Mesenteric fat pad (tissue), 1 donor: ENCODE data around the gene MS4A4E. TPM values are rescaled to one million over a fixed set of nuclear protein-coding genes. Genes with fewer than 3 reads are reported as not detected.
"Not testable (repeated sequence)": the region's sequence is repeated elsewhere in the genome, so short reads cannot be mapped to it uniquely, and the experiment has no call there.

Source experiments
- DNase-seq: peaks from one replicate; pipeline ENCODE4 v3.0.0-alpha.2; 2020; ENCODE audit warnings: low spot score
- total RNA-seq: library from RNA; stranded (reverse); fragmentation: NEBNext Ultra II Directional; extraction: Animal tissue kit (Norgen Biotek cat#: 25700); gene quantifications from one replicate; pipeline ENCODE4 v1.2.1, GENCODE V29; 2021
- donor health status: DM: yes; HTN: yes; CAD: no.

Gene MS4A4E
- total RNA-seq, 1 donor from 2014 or later = 3.2 TPM

GRCh38 chr11:60221692-60222091 is 21.2 kb downstream of the MS4A4E start:
- no peak for DNase-seq

GRCh38 chr11:60221181-60221580 is 21.8 kb downstream of the MS4A4E start:
- no peak for DNase-seq

- no peak for DNase-seq
These were observed 28.6 kb downstream of the MS4A4E start for GRCh38 chr11:60214386-60214785.

GRCh38 chr11:60211206-60211605 is 31.7 kb downstream of the MS4A4E start:
- no peak for DNase-seq

- no peak for DNase-seq
These were observed 33.0 kb downstream of the MS4A4E start for GRCh38 chr11:60209977-60210376.

GRCh38 chr11:60208951-60209350 is 34.0 kb downstream of the MS4A4E start:
- DNase-seq = no peak

- no peak for DNase-seq
These were observed 34.6 kb downstream of the MS4A4E start for GRCh38 chr11:60208146-60208895.

GRCh38 chr11:60206616-60207015 is 36.3 kb downstream of the MS4A4E start:
- no peak for DNase-seq

- DNase-seq = no peak
These were observed 38.0 kb downstream of the MS4A4E start for GRCh38 chr11:60204922-60205321.

GRCh38 chr11:60201334-60201733 is 41.6 kb downstream of the MS4A4E start:
- not testable (repeated sequence) for DNase-seq

GRCh38 chr11:60197442-60197841 is 45.5 kb downstream of the MS4A4E start:
- DNase-seq = no peak

GRCh38 chr11:60195923-60196368 is 47.0 kb downstream of the MS4A4E start:
- no peak for DNase-seq

- DNase-seq = no peak
These were observed 48.4 kb downstream of the MS4A4E start for GRCh38 chr11:60194511-60194910.

GRCh38 chr11:60193687-60194433 is 49.1 kb downstream of the MS4A4E start:
- no peak for DNase-seq

GRCh38 chr11:60192564-60192963 is 50.4 kb downstream of the MS4A4E start:
- not testable (repeated sequence) for DNase-seq

GRCh38 chr11:60188481-60188880 is 54.5 kb downstream of the MS4A4E start:
- not testable (repeated sequence) for DNase-seq

GRCh38 chr11:60186128-60186527 is 56.8 kb downstream of the MS4A4E start:
- DNase-seq = not testable (repeated sequence)

- not testable (repeated sequence) for DNase-seq
These were observed 57.5 kb downstream of the MS4A4E start for GRCh38 chr11:60185512-60185827.

GRCh38 chr11:60184824-60185511 is 58.0 kb downstream of the MS4A4E start:
- DNase-seq = no peak

- no peak for DNase-seq
These were observed 59.2 kb downstream of the MS4A4E start for GRCh38 chr11:60183591-60184205.

- no peak for DNase-seq
These were observed 60.2 kb downstream of the MS4A4E start, which contains the start of gene MS4A6A for GRCh38 chr11:60182541-60183330. Gene MS4A6A (minus strand): TSS chr11:60183083. CDS start chr11:60181727, 1,356 bp downstream.
